ENCODE measurements around the gene BIN2. TPM values are rescaled to one million over a fixed set of nuclear protein-coding genes. Genes with fewer than 3 reads are reported as not detected.

Gene BIN2
- total and polyA plus RNA-seq, 9 of the 15 experiments (the other 6 are each of a cell fraction or from before 2014, with no cell fraction given) = 0.04 to 0.39 (median 0.25) TPM; not detected in 1

GRCh38 chr12:51270067-51270950 lies 53.7 kb downstream of the BIN2 start, which contains the start of gene SMAGP (continued):
- TF ChIP-seq COPS2 (conservative IDR thresholded peaks at IDR 0.05) (no peak), BHLHE40 (IDR thresholded peaks at IDR 0.05; ENCODE audit: low read length) (no peak), CREB3 (tag; conservative IDR thresholded peaks at IDR 0.05; ENCODE audit: low read depth) (no peak), ZNF740 (CRISPR knock-in tag; IDR thresholded peaks at IDR 0.05) (peak; percentile 78), ZNF740 (tag; IDR thresholded peaks at IDR 0.05) (peak in 1 of 2 experiments; percentile 58; a peak in 1 of 4 replicates), RNF219 (CRISPR knock-in tag; IDR thresholded peaks at IDR 0.05) (no peak), CHAMP1 (IDR thresholded peaks at IDR 0.05) (no peak), L3MBTL2 (IDR thresholded peaks at IDR 0.05) (no peak), HNRNPUL1 (IDR thresholded peaks at IDR 0.05; ENCODE audit: low read length) (no peak), MTA2 (IDR thresholded peaks at IDR 0.05; ENCODE audit: low read depth) (no peak), ZFX (CRISPR knock-in tag; IDR thresholded peaks at IDR 0.05) (peak; percentile 82), E2F6 (IDR thresholded peaks at IDR 0.05; ENCODE audit: borderline replicate concordance in 1 of 2, extremely low read depth in 1 of 2, insufficient read depth in 1 of 2, insufficient read length in 1 of 2, low read depth in 1 of 2, low read length in 1 of 2, poor library complexity in 1 of 2, severe bottlenecking in 1 of 2) (peak in 1 of 2 experiments; percentile 21), UBTF (IDR thresholded peaks at IDR 0.05; ENCODE audit: borderline replicate concordance in 1 of 2, low read depth in 2 of 2, low read length in 2 of 2) (peak in 1 of 2 experiments; percentile 63; a peak in 2 of 4 replicates), NRF1 (conservative IDR thresholded peaks at IDR 0.05 in 1 of 2, IDR thresholded peaks at IDR 0.05 in 1 of 2) (no peak), KDM4B (IDR thresholded peaks at IDR 0.05; ENCODE audit: borderline replicate concordance in 2 of 2, low read depth in 1 of 2) (no peak)

Data from K562 (cell line).